Kidney (tissue), 14 donors: Measurements from ENCODE around the gene TLX1. TPM values are rescaled to one million over a fixed set of nuclear protein-coding genes. Genes with fewer than 3 reads are reported as not detected.

Source experiments
- DNase-seq, 5 donors: peaks; one replicate each; pipeline ENCODE4 v3.0.0-alpha.2; 2013 to 2020
- FAIRE-seq: peaks from 2 replicates; lab custom pipeline; 2012; peaks lifted over from hg19 to GRCh38; lab: Jason Lieb, UNC
- H3K27ac ChIP-seq, 2 donors: one replicate each; pipeline ENCODE4 v1.7.0; 2013; ENCODE audit warnings: low read depth in 2 of 2, low read length in 2 of 2, inconsistent platforms in 1 of 2
- H3K27me3 ChIP-seq: one replicate; pipeline ENCODE4 v1.7.1; 2013; ENCODE audit warnings: low read length, inconsistent platforms; ENCODE audit not compliant: control insufficient read depth, insufficient read depth
- H3K36me3 ChIP-seq, 3 donors: one replicate each; pipeline versions ENCODE4 v1.7.0 to v1.7.1; 2013; ENCODE audit warnings: low read length in 3 of 3, control low read depth in 1 of 3, inconsistent platforms in 1 of 3; ENCODE audit not compliant: insufficient read depth in 3 of 3, control insufficient read depth in 2 of 3
- H3K4me1 ChIP-seq, 3 donors: one replicate each; pipeline versions ENCODE4 v1.7.0 to v1.7.1; 2013; ENCODE audit warnings: low read length in 3 of 3, inconsistent platforms in 1 of 3, low read depth in 1 of 3; ENCODE audit not compliant: control insufficient read depth in 2 of 3, insufficient read depth in 2 of 3
- H3K4me3 ChIP-seq, 3 donors: one replicate each; pipeline versions ENCODE4 v1.7.0 to v1.8.1; 2013; ENCODE audit warnings: low read length in 3 of 3, control low read depth in 1 of 3, inconsistent platforms in 1 of 3
- H3K9ac ChIP-seq, 3 donors: one replicate each; pipeline versions ENCODE4 v1.7.0 to v1.7.1; 2013; ENCODE audit warnings: low read length in 3 of 3, control low read depth in 1 of 3, inconsistent platforms in 1 of 3
- H3K9me3 ChIP-seq, 3 donors: one replicate each; pipeline versions ENCODE4 v1.7.0 to v1.7.1; 2013; ENCODE audit warnings: low read length in 3 of 3, control low read depth in 1 of 3, inconsistent platforms in 1 of 3; ENCODE audit not compliant: control insufficient read depth in 2 of 3, insufficient read depth in 1 of 3
- CTCF ChIP-seq: IDR thresholded peaks from 3 replicates; pipeline ENCODE4 v1.5.1; 2012; ENCODE audit warnings: mild to moderate bottlenecking, moderate library complexity, borderline replicate concordance; ENCODE audit not compliant: insufficient read depth; ENCODE audit errors: extremely low read depth
- intact Hi-C: fragments of 100-400 bp; cut with DNase I; formaldehyde crosslinking; loops from one replicate; pipeline ENCODE4 v1.11.1; 2022
- polyA plus RNA-seq: library from polyadenylated mRNA; stranded (reverse); fragments of 350-450 nt; fragmentation: Illumina TruSeq; extraction: RNeasy Lipid Tissue Mini Kit (QIAGEN cat#74804); gene quantifications from one replicate; pipeline ENCODE4 v1.2.3, GENCODE V29; 2014; ENCODE audit warnings: low read depth, low replicate concordance; ENCODE audit not compliant: insufficient read depth
- total RNA-seq: library from RNA; stranded (reverse); fragmentation: NEBNext Ultra II Directional; extraction: Animal tissue kit (Norgen Biotek cat#: 25700); gene quantifications from one replicate; pipeline ENCODE4 v1.2.1, GENCODE V29; 2021
- donor health status: control.
- donor health status: control.
- donor health status: control.
- donor health status: control.
- donor health status: control.
- donor health status: DM: yes; HTN: yes; CAD: no.
- donor health status: Normal renal cell carcinoma (clear cell type).

The TLX1 gene
- total and polyA plus RNA-seq, 2 donors from 2014 or later, result not detected

- DNase-seq, result peak in 1 of 5 donors; percentile 71
- Histone ChIP-seq H3K36me3 (no peaks in the 10 kb centered on the region), H3K9ac (no peak overlapping the region), H3K4me3 (no peak overlapping the region), H3K4me1 (peaks cover 0 to 2% (median 0%) of the 10 kb centered on the region in 3 donors), H3K9me3 (no peaks in the 10 kb centered on the region), H3K27me3 (peaks cover 73% of the 10 kb centered on the region), H3K27ac (no peak overlapping the region)
- no peak for TF ChIP-seq CTCF
- no peak for FAIRE-seq
- intact Hi-C loops, result no loop called here
Observed at GRCh38 chr10:101135141-101136006, 4.3 kb downstream of the TLX1 start.

- intact Hi-C loops, result no loop called here
- Histone ChIP-seq H3K27ac (no peak overlapping the region), H3K4me3 (no peak overlapping the region), H3K27me3 (peaks cover 74% of the 10 kb centered on the region), H3K9ac (no peak overlapping the region), H3K36me3 (no peaks in the 10 kb centered on the region), H3K9me3 (no peaks in the 10 kb centered on the region), H3K4me1 (peaks cover 0 to 2% (median 0%) of the 10 kb centered on the region in 3 donors)
- no peak for FAIRE-seq
- no peak for TF ChIP-seq CTCF
- peak in 1 of 5 donors; percentile 54 for DNase-seq
Observed at GRCh38 chr10:101136007-101136707, 5.1 kb downstream of the TLX1 start.

- TF ChIP-seq CTCF, result no peak
- no peaks in the 10 kb centered on the region for H3K9me3 ChIP-seq
- no peaks in the 10 kb centered on the region for H3K4me1 ChIP-seq
- peaks cover 77% of the 10 kb centered on the region for H3K27me3 ChIP-seq
- intact Hi-C loops, result no loop called here
- H3K9ac ChIP-seq, result no peak overlapping the region
- no peak overlapping the region for H3K27ac ChIP-seq
- DNase-seq (peak in 1 of 5 donors; percentile 37), FAIRE-seq (no peak)
- no peak overlapping the region for H3K4me3 ChIP-seq
- no peaks in the 10 kb centered on the region for H3K36me3 ChIP-seq
Observed at GRCh38 chr10:101136708-101137121, 5.6 kb downstream of the TLX1 start.
